Fibroblast of villous mesenchyme (primary cell): Measurements from ENCODE around the gene PAX4. TPM values are rescaled to one million over a fixed set of nuclear protein-coding genes. Genes with fewer than 3 reads are reported as not detected.
A peak's percentile ranks its signal among the peaks of the same experiment; 100 is the strongest.

Experiments used
- DNase-seq: peaks from one replicate; pipeline ENCODE4 v3.0.0-alpha.2; 2010; ENCODE audit warnings: low read depth
- H3K4me3 ChIP-seq: 2 replicates; pipeline ENCODE4 v1.5.1; 2011; ENCODE audit warnings: low read depth, mild to moderate bottlenecking, low read length
- CTCF ChIP-seq: IDR thresholded peaks from 2 replicates; pipeline ENCODE4 v1.5.1; 2012; ENCODE audit warnings: low read depth, mild to moderate bottlenecking, low read length; ENCODE audit not compliant: insufficient read depth
- total RNA-seq: library from RNA; depleted of rRNA; stranded (reverse); fragments of >200 nt; gene quantifications from 2 replicates; pipeline ENCODE4 v1.2.3, GENCODE V29; 2012

Gene PAX4, protein sequence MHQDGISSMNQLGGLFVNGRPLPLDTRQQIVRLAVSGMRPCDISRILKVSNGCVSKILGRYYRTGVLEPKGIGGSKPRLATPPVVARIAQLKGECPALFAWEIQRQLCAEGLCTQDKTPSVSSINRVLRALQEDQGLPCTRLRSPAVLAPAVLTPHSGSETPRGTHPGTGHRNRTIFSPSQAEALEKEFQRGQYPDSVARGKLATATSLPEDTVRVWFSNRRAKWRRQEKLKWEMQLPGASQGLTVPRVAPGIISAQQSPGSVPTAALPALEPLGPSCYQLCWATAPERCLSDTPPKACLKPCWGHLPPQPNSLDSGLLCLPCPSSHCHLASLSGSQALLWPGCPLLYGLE
- total RNA-seq, result not detected in 2 replicates

DNA sequence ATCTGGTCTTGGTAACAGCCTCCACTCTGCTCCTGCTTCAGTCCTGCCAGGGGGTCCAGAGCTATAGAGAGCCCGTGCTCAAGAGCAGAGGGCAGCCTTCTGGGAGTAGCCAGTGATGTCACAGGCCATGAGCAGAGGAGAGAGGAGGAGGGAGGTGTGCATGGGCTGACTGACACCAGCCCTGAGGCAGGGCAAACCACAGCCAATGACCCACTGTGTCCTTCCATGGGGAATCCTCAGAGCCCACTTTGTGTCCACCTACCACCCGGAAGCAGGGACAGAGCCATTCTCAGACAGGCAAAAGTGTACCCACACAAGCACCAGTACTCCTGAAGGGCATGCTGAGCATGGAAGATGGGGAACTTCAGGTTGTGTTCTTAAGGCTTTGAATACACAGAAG lies at the start of gene PAX4:
Gene PAX4, minus strand, starts transcription at position 101 of the 400 bp plus-strand sequence. CDS start 2,214 bp downstream, outside the sequence.
- no peak for DNase-seq
- H3K4me3 ChIP-seq, result no peak within 1 kb of the TSS
- TF ChIP-seq CTCF, result no peak

DNA sequence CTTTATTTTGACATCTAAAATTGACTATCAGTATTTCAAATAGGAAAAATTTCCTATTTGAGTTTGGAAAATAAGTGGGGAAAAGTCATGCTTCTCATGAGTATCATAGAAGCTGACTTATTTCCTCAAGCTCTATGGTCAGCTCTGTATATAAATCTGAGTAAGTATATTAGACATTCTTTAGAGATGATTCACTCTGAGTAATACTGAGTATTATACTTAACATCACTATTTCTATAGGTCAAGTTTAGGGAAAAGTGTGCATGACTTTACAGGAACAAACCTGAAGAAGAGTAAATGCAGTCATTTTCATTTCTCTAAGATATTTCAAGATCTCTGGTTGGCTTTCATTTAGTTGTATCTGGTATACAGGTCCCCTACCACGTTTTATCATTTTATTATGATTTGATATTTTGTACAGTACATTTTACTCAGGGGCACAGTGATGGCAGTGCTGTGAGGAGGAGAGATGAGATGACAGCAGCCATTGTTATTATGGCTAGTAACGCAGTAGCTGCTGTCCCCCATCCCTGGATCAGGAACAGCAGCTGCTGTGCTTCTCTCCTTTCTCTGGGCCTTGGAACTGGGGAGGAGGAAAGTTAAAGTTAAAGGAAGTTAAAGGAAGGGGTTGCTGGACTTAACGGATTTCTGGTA lies 49.2 kb upstream of the PAX4 start:
- peak; percentile 44 for DNase-seq
- no peak for TF ChIP-seq CTCF
- H3K4me3 ChIP-seq, result no peak overlapping the region

DNA sequence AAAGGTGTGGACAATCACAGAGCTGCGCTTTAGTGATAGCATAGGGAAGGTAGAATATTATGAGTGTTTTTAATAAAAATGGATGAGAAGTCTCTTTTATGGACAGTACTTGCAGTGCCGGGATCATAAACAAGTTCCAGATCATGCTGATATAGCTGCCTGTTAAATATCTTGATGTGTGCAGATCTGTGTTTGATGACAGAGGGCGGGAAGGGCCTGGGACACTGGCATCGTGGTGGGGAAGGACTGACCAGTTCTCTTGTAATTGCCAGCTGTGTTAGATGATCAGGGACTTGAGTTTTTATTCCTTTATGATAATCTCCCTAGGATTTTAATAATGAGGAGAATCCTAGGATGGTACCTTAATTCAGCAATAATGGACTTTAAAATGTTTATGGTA lies 48.7 kb upstream of the PAX4 start:
- H3K4me3 ChIP-seq, result no peak overlapping the region
- TF ChIP-seq CTCF, result no peak
- no peak for DNase-seq

DNA sequence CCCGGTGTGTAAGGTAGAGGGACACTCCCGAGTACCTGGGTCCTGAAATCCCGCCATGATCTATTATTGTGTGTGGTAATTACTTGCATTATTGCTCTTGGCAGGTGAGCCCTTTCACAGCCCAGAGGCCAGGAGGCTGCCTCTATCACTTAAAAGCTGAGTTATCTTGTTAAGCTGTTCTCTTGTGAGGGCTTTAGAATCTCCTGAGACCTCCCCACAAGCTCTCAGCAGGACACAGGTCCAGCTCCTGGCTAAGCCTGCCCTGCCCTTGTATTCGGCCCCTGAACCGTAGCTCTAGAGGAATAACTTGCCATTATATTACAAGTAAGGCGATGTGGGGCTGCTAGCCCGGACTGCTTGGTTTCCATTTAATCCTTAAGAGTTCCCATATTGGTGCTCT lies 48.0 kb upstream of the PAX4 start:
- no peak for TF ChIP-seq CTCF
- DNase-seq, result no peak

GRCh38 chr7:127658970-127659630 lies 41.2 kb upstream of the PAX4 start:
- no peak overlapping the region for H3K4me3 ChIP-seq
- no peak for DNase-seq
- no peak for TF ChIP-seq CTCF

More for the DNA sequence above, 48.0 kb upstream of the PAX4 start:
- H3K4me3 ChIP-seq, result no peak overlapping the region

- TF ChIP-seq CTCF, result no peak
- no peak for DNase-seq
Observed at GRCh38 chr7:127657500-127657899, 39.6 kb upstream of the PAX4 start.

More at GRCh38 chr7:127657500-127657899, 39.6 kb upstream of the PAX4 start:
- no peak overlapping the region for H3K4me3 ChIP-seq
